HEK293 (cell line): Measurements from ENCODE around the gene EPN1.

Experiments used
- CTCF ChIA-PET: fragments of 350-600 bp; formaldehyde crosslinking; extraction: SDS; loops from one replicate; lab custom pipeline; 2021; ENCODE audit warnings: antibody characterized with exemption; lab: Yijun Ruan, JAX
- POLR2A ChIA-PET: fragments of 300-600 bp; formaldehyde crosslinking; extraction: SDS; loops from one replicate; lab custom pipeline; 2020; ENCODE audit warnings: antibody characterized with exemption, inconsistent platforms; lab: Yijun Ruan, JAX
- H3K27ac ChIP-seq: fragments of 200-500 bp; sonication (Bioruptor generic); 2 replicates; pipeline ENCODE4 v1.5.1; 2014; ENCODE audit warnings: low read depth, low read length, control low read depth, inconsistent platforms; ENCODE audit errors: extremely low read depth
- H3K36me3 ChIP-seq, 2 experiments: fragments of 200-500 bp in 1 of 2; sonication (Bioruptor generic) in 1 of 2; 1 replicate in 1 of 2; 2 replicates in 1 of 2; pipeline ENCODE4 v1.5.1; 2014 to 2017; ENCODE audit warnings: inconsistent platforms in 2 of 2, low read length in 2 of 2; ENCODE audit not compliant: control insufficient read depth in 2 of 2, insufficient read depth in 1 of 2
- H3K4me1 ChIP-seq: fragments of 200-500 bp; sonication (Bioruptor generic); 2 replicates; pipeline ENCODE4 v1.5.1; 2014; ENCODE audit warnings: mild to moderate bottlenecking, low read length, inconsistent platforms; ENCODE audit not compliant: control insufficient read depth, insufficient read depth
- H3K4me3 ChIP-seq: 2 replicates; pipeline ENCODE4 v1.5.1; 2011; ENCODE audit warnings: low read depth, mild to moderate bottlenecking, control low read depth, low read length, moderate library complexity
- H3K9me3 ChIP-seq: fragments of 200-500 bp; sonication (Bioruptor generic); 2 replicates; pipeline ENCODE4 v1.5.1; 2014; ENCODE audit warnings: low read depth, low read length, inconsistent platforms; ENCODE audit not compliant: control insufficient read depth, insufficient read depth
- OVOL3 ChIP-seq: fragments of 450-650 bp; formaldehyde crosslinking; IDR thresholded peaks from 2 replicates; pipeline ENCODE4 v1.5.1; 2016; ENCODE audit warnings: missing biosample characterization, missing genetic modification characterization
- PATZ1 ChIP-seq: fragments of 450-650 bp; formaldehyde crosslinking; IDR thresholded peaks from 2 replicates; pipeline ENCODE4 v1.5.1; 2016; ENCODE audit warnings: missing biosample characterization, missing genetic modification characterization
- PRDM1 ChIP-seq: fragments of 450-650 bp; formaldehyde crosslinking; IDR thresholded peaks from 2 replicates; pipeline ENCODE4; 2016; ENCODE audit warnings: missing biosample characterization, missing genetic modification characterization
- PRDM10 ChIP-seq: fragments of 450-650 bp; formaldehyde crosslinking; IDR thresholded peaks from 2 replicates; pipeline ENCODE4 v1.5.1; 2016; ENCODE audit warnings: missing biosample characterization, missing genetic modification characterization
- SCRT2 ChIP-seq: fragments of 450-650 bp; formaldehyde crosslinking; IDR thresholded peaks from 2 replicates; pipeline ENCODE4 v1.5.1; 2016; ENCODE audit warnings: missing biosample characterization, missing genetic modification characterization
- WT1 ChIP-seq: fragments of 450-650 bp; formaldehyde crosslinking; IDR thresholded peaks from 2 replicates; pipeline ENCODE4 v1.5.1; 2016; ENCODE audit warnings: missing biosample characterization, missing genetic modification characterization
- ZBTB10 ChIP-seq: fragments of 450-650 bp; formaldehyde crosslinking; IDR thresholded peaks from 2 replicates; pipeline ENCODE4 v1.5.1; 2016; ENCODE audit warnings: missing biosample characterization, missing genetic modification characterization
- ZBTB26 ChIP-seq: fragments of 450-650 bp; formaldehyde crosslinking; optimal IDR thresholded peaks from 2 replicates; pipeline ENCODE3; 2016; ENCODE audit warnings: missing biosample characterization, mild to moderate bottlenecking, missing genetic modification characterization
- ZBTB7A ChIP-seq: fragments of 450-650 bp; formaldehyde crosslinking; IDR thresholded peaks from 2 replicates; pipeline ENCODE4 v1.5.1; 2016; ENCODE audit warnings: low read depth, missing biosample characterization, missing genetic modification characterization
- ZEB2 ChIP-seq: fragments of 450-650 bp; formaldehyde crosslinking; IDR thresholded peaks from 2 replicates; pipeline ENCODE4 v1.5.1; 2016; ENCODE audit warnings: missing biosample characterization, missing genetic modification characterization
- ZNF138 ChIP-seq: fragments of 450-650 bp; formaldehyde crosslinking; IDR thresholded peaks from 2 replicates; pipeline ENCODE4 v1.5.1; 2016; ENCODE audit warnings: missing biosample characterization, missing genetic modification characterization, borderline replicate concordance
- ZNF223 ChIP-seq: fragments of 450-650 bp; formaldehyde crosslinking; IDR thresholded peaks from 2 replicates; pipeline ENCODE4 v1.5.1; 2016; ENCODE audit warnings: missing biosample characterization, missing genetic modification characterization
- ZNF398 ChIP-seq: fragments of 450-650 bp; formaldehyde crosslinking; IDR thresholded peaks from 2 replicates; pipeline ENCODE4 v1.5.1; 2017; ENCODE audit warnings: missing biosample characterization, missing genetic modification characterization
- ZNF600 ChIP-seq: fragments of 450-650 bp; formaldehyde crosslinking; IDR thresholded peaks from 2 replicates; pipeline ENCODE4 v1.5.1; 2016; ENCODE audit warnings: missing biosample characterization, missing genetic modification characterization
- ZNF623 ChIP-seq: fragments of 450-650 bp; formaldehyde crosslinking; IDR thresholded peaks from 2 replicates; pipeline ENCODE4 v1.5.1; 2016; ENCODE audit warnings: missing biosample characterization, missing genetic modification characterization
- ZNF704 ChIP-seq: fragments of 450-650 bp; formaldehyde crosslinking; IDR thresholded peaks from 2 replicates; pipeline ENCODE4 v1.5.1; 2016; ENCODE audit warnings: missing biosample characterization, missing genetic modification characterization

The EPN1 gene

GRCh38 chr19:55641426-55642152 lies 33.4 kb upstream of the EPN1 start:
- H3K27ac ChIP-seq, result peak overlapping the region; percentile 96
- H3K9me3 ChIP-seq, result no peaks in the 10 kb centered on the region
- H3K36me3 ChIP-seq, result peaks cover 17 to 29% of the 10 kb centered on the region in 2 experiments; a peak in 2 of 3 replicates
- CTCF ChIA-PET, result interaction anchor here (0.9 to 1.9 kb wide), 3 partner anchors 9 to 52 kb away, joined by 4 to 8 read pairs (median 5); no protein-coding TSS in a partner anchor
- peak overlapping the region; percentile 61 for H3K4me3 ChIP-seq
- peaks cover 20% of the 10 kb centered on the region for H3K4me1 ChIP-seq
- POLR2A ChIA-PET, result interaction anchor here (0.6 to 2.2 kb wide), 6 partner anchors 9 to 43 kb away, joined by 3 to 36 read pairs (median 4); partner anchors contain the start of genes FIZ1, U2AF2 and ZNF784
- TF ChIP-seq ZBTB7A (peak; percentile 36; the same call in 1 of the 2 replicates), ZNF623 (tag by site-specific recombination) (0 out of 2 replicates have a peak, but pooled peaks have one; percentile 7), WT1 (tag by site-specific recombination) (peak; percentile 36; the same call in 1 of the 2 replicates), PATZ1 (peak; percentile 88; the same call in 1 of the 2 replicates), ZEB2 (0 out of 2 replicates have a peak, but pooled peaks have one; percentile 10), ZNF704 (tag by site-specific recombination) (no peak), ZNF600 (tag by site-specific recombination) (peak; percentile 75), ZNF223 (tag by site-specific recombination) (no peak), ZBTB26 (tag by site-specific recombination) (peak; percentile 1), ZNF138 (tag by site-specific recombination) (no peak), ZNF398 (peak; percentile 77), ZBTB10 (tag by site-specific recombination) (peak; percentile 98), PRDM10 (tag by site-specific recombination) (peak; percentile 52; the same call in 1 of the 2 replicates), PRDM1 (tag by site-specific recombination) (peak; percentile 93), SCRT2 (tag by site-specific recombination) (no peak), OVOL3 (tag by site-specific recombination) (peak; percentile 46; the same call in 1 of the 2 replicates)
